ENCODE results near the gene KIF26A. TPM values are rescaled to one million over a fixed set of nuclear protein-coding genes. Genes with fewer than 3 reads are reported as not detected.

KIF26A gene
- polyA plus RNA-seq, 1 donor from 2014 or later, result 11.2 TPM

GRCh38 chr14:104226421-104227383 lies 88.3 kb downstream of the KIF26A start:
- Histone ChIP-seq H2AFZ (ENCODE audit: low read depth, low read length) (no peak overlapping the region), H4K20me1 (ENCODE audit: insufficient read depth) (no peaks in the 10 kb centered on the region), H3K79me2 (replicated peaks; ENCODE audit: insufficient read depth, low read length) (no peaks in the 10 kb centered on the region), H3K4me2 (ENCODE audit: low read length) (no peak overlapping the region), H3F3A (ENCODE audit: insufficient read depth, low read length, poor library complexity, severe bottlenecking) (no peaks in the 10 kb centered on the region), H3K27me3 (ENCODE audit: insufficient read depth, low read depth, low read length) (no peaks in the 10 kb centered on the region), H3K27ac (ENCODE audit: low read length) (no peak overlapping the region), H3K9me2 (ENCODE audit: insufficient read depth, low read length) (no peaks in the 10 kb centered on the region), H3K4me3 (ENCODE audit: low read length) (no peak overlapping the region), H3K9ac (ENCODE audit: low read length) (no peak overlapping the region), H3K9me3 (ENCODE audit: low read length) (no peaks in the 10 kb centered on the region), H3K36me3 (ENCODE audit: insufficient read depth, low read length) (no peaks in the 10 kb centered on the region)
- no peak for TF ChIP-seq SMC3 (conservative IDR thresholded peaks at IDR 0.05; ENCODE audit: poor library complexity)
- TF ChIP-seq TAF1 (IDR thresholded peaks at IDR 0.05; ENCODE audit: low read depth), result no peak
- no peak for TF ChIP-seq RAD21 (conservative IDR thresholded peaks at IDR 0.05)
- no peak for TF ChIP-seq REST (IDR thresholded peaks at IDR 0.05; ENCODE audit: borderline replicate concordance)
- no peak for TF ChIP-seq EP300 (conservative IDR thresholded peaks at IDR 0.05; ENCODE audit: poor library complexity, severe bottlenecking)
- no peak for TF ChIP-seq CTCF (IDR thresholded peaks at IDR 0.05; ENCODE audit: poor library complexity, severe bottlenecking)
- TF ChIP-seq MXI1 (conservative IDR thresholded peaks at IDR 0.05; ENCODE audit: poor library complexity, severe bottlenecking), result no peak
- no peak for TF ChIP-seq EZH2 (IDR thresholded peaks at IDR 0.05; ENCODE audit: borderline replicate concordance, insufficient read depth, low read length, poor library complexity, severe bottlenecking)

GRCh38 chr14:104227806-104228205 lies 89.4 kb downstream of the KIF26A start:
- no peaks in the 10 kb centered on the region for H3K27me3 ChIP-seq (ENCODE audit: insufficient read depth, low read depth, low read length)

More at GRCh38 chr14:104227806-104228205, 89.4 kb downstream of the KIF26A start:
- Histone ChIP-seq H4K20me1 (ENCODE audit: insufficient read depth) (no peaks in the 10 kb centered on the region), H3K9ac (ENCODE audit: low read length) (no peak overlapping the region), H3K27ac (ENCODE audit: low read length) (no peak overlapping the region), H2AFZ (ENCODE audit: low read depth, low read length) (no peak overlapping the region), H3K9me3 (ENCODE audit: low read length) (no peaks in the 10 kb centered on the region), H3K36me3 (ENCODE audit: insufficient read depth, low read length) (no peaks in the 10 kb centered on the region), H3K9me2 (ENCODE audit: insufficient read depth, low read length) (no peaks in the 10 kb centered on the region), H3K4me2 (ENCODE audit: low read length) (no peak overlapping the region), H3K79me2 (replicated peaks; ENCODE audit: insufficient read depth, low read length) (no peaks in the 10 kb centered on the region), H3F3A (ENCODE audit: insufficient read depth, low read length, poor library complexity, severe bottlenecking) (no peaks in the 10 kb centered on the region), H3K4me3 (ENCODE audit: low read length) (no peak overlapping the region)
- no peak for TF ChIP-seq EZH2 (IDR thresholded peaks at IDR 0.05; ENCODE audit: borderline replicate concordance, insufficient read depth, low read length, poor library complexity, severe bottlenecking)
- no peak for TF ChIP-seq CTCF (IDR thresholded peaks at IDR 0.05; ENCODE audit: poor library complexity, severe bottlenecking)
- no peak for TF ChIP-seq POLR2AphosphoS5 (IDR thresholded peaks at IDR 0.05)
- no peak for TF ChIP-seq EP300 (conservative IDR thresholded peaks at IDR 0.05; ENCODE audit: poor library complexity, severe bottlenecking)
- no peak for TF ChIP-seq TAF1 (IDR thresholded peaks at IDR 0.05; ENCODE audit: low read depth)
- no peak for TF ChIP-seq MXI1 (conservative IDR thresholded peaks at IDR 0.05; ENCODE audit: poor library complexity, severe bottlenecking)
- no peak for TF ChIP-seq SMC3 (conservative IDR thresholded peaks at IDR 0.05; ENCODE audit: poor library complexity)
- TF ChIP-seq REST (IDR thresholded peaks at IDR 0.05; ENCODE audit: borderline replicate concordance), result no peak
- no peak for TF ChIP-seq RAD21 (conservative IDR thresholded peaks at IDR 0.05)
